HG02571 (cell line): ENCODE results near the gene TMEM222.

Experiments
- ATAC-seq: cut with Tn5 transposase; IDR thresholded peaks from one replicate; pipeline ENCODE4 v1.9.1; 2021; ENCODE audit warnings: mild to moderate bottlenecking, moderate library complexity; ENCODE audit not compliant: unreplicated experiment

TMEM222 gene

DNA sequence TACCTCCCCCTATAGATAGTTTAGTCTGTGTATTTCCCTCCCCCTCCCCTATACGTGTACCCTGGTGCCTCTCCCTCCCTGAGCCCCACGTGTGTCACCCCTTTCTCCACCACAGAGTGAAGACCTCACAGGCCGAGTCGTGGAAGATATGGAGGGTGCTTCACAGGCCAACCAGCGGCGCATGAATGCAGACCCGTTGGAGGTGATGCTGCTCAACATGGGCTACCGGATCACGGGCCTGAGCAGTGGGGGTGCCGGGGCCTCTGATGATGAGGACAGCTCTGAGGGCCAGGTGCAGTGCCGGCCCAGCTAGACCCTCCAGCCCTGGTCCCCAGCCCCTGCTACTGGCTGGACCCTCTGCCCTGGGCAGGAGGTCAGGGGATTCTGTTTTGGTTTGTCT, 15.9 kb upstream of the TMEM222 start:
- no peak for ATAC-seq

- no peak for ATAC-seq
Measured at GRCh38 chr1:27306892-27307761, 14.8 kb upstream of the TMEM222 start.

GRCh38 chr1:27307874-27308598, 13.9 kb upstream of the TMEM222 start:
- ATAC-seq: no peak

DNA sequence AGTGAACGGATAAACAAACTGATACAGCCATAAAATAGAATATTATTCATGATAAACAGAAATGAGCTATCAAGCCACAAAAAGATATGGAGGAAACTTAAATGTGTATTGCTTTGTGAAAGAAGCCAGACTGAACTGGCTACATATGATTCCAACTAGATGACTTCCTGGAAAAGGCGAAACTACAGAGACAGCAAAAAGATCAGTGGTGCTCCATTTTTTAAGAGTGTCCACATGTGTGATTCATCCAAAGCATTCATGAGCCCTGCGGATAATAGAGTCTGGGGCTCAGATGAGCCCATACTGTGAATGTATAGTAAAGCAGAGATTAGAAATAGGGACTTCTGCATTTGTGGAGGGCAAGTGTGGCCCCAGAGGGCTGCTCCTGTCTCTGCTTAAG, 7.8 kb upstream of the TMEM222 start:
- no peak for ATAC-seq

DNA sequence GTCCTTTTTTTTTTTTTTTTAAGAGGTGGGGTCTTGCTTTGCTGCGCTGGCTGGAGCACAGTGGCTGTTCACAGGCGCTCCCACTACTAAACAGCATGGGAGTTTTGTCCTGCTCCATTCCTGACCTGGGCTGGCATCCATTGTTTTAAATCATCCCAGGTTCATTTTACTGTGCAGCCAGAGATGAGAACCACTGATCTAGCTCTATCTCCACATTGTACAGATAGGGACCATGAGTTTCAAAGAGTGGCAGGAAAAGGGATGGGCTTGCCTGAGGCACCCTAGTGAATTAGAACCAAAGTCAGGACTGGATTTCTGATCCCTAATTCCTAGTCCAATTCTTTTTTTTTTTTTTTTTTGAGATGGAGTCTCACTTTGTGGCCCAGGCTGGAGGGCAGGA, 7.2 kb upstream of the TMEM222 start:
- no peak for ATAC-seq

GRCh38 chr1:27316860-27317259, 5.1 kb upstream of the TMEM222 start:
- ATAC-seq: no peak

DNA sequence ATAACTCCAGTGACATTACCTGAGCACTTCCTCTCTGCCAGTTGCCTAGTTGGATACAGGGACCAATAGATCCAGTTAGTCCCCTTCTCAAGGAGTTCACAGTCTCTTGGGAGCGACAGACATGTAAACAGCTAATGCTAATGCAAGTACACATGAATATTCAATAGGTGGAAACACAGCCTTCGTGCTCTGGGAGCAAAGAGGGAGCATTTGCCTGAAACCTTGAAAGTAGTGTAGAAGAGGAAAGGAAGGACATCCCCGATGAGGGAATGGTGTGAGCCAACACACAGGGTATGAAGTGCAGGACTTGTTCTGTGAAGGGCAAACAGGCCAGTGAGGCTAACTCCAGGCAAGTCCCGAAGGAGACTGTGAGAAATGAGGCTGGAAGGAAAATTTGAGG, 3.8 kb upstream of the TMEM222 start:
- no peak for ATAC-seq

DNA sequence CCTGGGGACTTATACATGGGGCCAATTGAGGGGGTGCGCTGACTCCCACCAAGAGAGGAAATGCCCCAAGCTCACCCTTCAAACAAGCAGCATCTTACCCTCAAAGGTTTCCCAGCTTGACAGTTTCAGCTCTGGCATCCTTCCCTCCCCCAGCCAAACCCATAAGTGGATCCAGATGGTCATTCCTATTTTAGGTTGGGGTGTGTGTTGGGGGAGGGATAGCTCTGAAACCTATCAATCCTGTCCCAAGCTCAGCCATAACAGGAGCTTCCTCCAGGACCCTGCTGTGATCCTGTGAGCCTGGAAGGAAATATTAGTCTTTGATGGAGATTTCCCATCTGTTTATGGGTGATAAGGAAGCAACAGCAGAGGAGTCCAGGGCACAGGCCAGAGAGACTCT, 3.4 kb upstream of the TMEM222 start:
- ATAC-seq: no peak

DNA sequence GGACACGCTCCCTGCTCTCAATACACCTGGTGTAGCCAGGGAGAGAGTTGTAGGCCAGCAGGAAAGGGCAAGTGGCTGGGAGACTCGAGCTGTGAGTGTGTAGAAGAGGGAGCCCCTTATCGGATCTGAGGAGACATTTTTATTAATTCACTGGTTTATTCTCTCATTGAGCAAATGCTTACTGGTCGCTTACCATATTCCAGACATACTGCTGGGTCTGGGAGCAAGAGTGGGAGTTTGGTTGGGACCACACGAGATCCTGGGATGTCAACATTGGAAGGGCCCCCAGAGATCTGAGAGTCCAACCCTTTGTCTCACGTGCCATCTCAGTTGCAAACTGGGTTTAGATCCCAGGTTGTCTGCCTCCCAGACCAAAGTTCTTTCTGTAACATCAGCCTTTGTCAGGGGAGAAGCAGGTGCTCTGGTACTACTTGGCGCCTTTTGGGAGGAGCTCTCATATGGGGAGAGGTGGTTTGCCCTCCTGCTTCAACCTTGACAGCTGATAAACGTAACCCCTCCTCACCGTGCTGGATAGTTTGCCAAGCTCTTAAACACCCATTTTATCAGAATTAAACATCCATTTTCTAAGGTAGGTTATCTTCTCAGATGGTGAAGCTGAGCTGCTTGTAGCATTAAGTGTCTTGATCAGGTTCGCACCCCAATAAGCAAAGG, 742 bp downstream of the TMEM222 start:
- ATAC-seq: no peak

DNA sequence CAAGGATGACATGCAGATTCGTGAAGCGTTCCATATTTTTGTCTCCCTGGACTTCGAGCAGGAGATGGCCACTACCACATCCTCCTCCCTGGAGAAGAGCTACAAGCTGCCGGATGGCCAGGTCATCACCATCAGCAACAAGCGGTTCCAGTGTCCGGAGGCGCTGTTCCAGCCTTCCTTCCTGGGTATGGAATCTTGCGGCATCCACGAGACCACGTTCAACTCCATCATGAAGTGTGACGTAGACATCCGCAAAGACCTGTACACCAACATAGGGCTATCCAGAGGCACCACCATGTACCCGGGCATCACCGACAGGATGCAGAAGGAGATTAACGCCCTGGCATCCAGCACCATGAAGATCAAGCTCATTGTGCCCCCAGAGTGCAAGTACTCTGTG, 3.3 kb downstream of the TMEM222 start:
- no peak for ATAC-seq

DNA sequence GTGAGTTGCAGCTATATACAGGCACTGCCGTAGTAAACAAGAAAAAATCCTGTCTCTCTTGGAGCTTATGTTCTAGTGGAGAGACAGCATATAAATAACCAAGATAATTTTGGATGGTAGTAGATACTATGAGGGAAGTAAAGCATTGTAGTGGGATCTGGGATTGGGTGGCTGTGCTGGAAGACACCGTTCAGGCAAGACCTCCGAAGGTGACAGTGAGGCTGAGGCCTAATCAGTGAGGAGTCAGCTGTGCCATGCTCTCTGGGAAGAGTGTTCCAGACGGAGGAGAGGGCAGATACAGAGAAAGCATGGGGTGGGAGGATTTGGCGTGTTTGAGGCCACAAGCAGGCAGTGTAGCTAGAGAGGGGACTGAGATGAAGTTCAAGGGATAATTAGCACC, 6.0 kb downstream of the TMEM222 start:
- ATAC-seq: no peak

GRCh38 chr1:27330786-27331185, 8.8 kb downstream of the TMEM222 start:
- ATAC-seq: no peak

GRCh38 chr1:27331426-27331825, 9.5 kb downstream of the TMEM222 start:
- ATAC-seq: no peak

DNA sequence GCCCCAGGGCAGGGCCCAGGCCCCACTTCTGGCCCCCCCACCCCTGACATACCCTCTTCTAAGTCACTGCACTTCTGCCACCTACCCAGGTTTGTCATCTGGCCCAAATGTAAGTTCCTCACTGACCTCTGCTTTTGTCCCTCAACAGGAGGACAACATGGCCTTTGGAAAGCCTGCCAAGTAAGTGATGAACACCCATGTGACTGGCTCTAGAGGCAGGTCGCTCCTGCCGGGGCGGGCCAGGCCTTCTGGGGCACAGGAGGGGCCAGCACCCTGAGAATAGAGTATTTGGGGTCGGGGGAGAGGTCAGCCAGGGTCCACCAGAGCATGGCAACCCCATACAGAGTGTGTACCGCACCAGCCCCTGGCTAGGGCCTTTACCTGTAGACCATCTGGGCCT, 10.0 kb downstream of the TMEM222 start:
- ATAC-seq: no peak

- no peak for ATAC-seq
Measured at GRCh38 chr1:27332536-27333281, 10.7 kb downstream of the TMEM222 start.

- ATAC-seq: no peak
Measured at GRCh38 chr1:27333717-27334279, 11.8 kb downstream of the TMEM222 start.

DNA sequence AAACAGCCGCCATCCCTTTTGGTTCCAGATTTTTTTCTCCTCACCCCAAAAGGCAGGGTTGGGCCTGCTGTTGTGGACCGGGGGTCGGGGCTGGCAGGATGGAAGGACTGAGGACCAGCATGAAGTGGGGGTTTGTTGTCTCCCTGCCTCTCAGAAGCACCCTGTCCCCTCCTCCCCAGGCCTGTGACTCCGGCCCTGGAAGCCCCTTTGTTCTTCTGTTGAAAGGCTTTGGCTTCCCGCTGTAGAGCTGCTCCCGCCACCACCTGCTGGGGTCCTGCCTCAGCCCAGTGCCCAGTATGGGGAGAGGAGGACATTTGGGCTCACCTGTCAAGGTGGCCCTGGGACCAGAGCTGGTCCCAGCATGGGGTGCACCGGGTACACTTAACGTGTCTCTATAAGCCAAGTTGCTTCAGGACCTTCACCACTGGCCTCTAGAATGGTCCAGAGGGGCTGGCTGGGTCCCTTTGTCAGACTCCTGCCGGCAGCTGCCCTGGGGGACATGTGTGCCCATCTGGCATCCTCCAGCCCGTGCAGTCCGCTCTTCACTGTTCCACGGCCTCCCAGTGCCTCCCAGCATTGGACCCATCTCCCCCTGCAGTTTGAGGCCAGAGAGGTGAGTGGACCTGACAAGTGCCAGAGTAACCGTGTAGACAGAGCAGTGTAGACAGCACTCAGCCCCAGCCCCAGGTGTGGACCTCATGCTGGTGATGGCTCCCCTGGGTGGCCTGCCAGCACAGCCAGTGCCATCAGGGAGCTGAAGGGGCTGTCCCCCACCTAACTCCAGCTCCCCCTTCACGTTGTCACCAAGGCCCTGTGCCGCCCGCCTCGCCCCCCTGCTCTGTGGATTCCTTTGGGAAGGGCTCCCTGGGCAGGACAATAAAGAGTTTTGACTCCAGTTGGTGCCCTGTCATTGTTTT, 13.8 kb downstream of the TMEM222 start:
- no peak for ATAC-seq

- no peak for ATAC-seq
Measured at GRCh38 chr1:27336756-27337155, 14.8 kb downstream of the TMEM222 start.

DNA sequence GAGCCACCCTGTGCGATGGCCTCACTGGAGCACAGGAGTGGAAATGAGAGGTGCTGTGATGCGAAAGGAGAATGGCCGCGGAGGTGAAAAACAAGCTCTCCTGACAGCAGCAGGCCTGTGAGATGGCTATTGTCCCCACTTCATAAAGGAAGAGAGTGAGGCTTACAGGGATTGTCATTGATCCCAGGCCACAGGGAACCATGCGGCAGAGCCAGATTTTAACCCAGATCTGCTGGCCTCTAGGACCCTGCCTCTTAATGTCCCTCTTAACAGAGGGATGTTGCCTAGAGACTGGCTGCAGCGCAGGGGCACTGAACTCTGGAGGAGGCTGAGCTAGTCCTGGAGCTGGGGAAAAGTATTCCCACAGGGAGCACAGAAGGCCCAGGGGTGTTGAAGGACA, 16.8 kb downstream of the TMEM222 start:
- ATAC-seq: no peak

- no peak for ATAC-seq
Measured at GRCh38 chr1:27339213-27339612, 17.2 kb downstream of the TMEM222 start.
